ENCODE results near the gene NUBP2. TPM values are rescaled to one million over a fixed set of nuclear protein-coding genes. Genes with fewer than 3 reads are reported as not detected.

Gene NUBP2
- total and polyA plus RNA-seq, 10 of the 15 experiments (the other 5 are each of a cell fraction or from before 2014, with no cell fraction given), result 1.9 to 129 (median 51.7) TPM

GRCh38 chr16:1826691-1827573, 44.2 kb downstream of the NUBP2 start, which contains the start of the genes FAHD1 and HAGH (continued):
- TF ChIP-seq HSF1 (IDR thresholded peaks at IDR 0.05; ENCODE audit: low read depth, low read length), result no peak
- TF ChIP-seq KLF5 (IDR thresholded peaks at IDR 0.05; ENCODE audit: partially characterized antibody), result peak; percentile 77
- TF ChIP-seq JUND (IDR thresholded peaks at IDR 0.05; ENCODE audit: low read depth, low read length), result no peak
- peak; percentile 53 to 67; a peak in 3 of 4 replicates for TF ChIP-seq IKZF2 (IDR thresholded peaks at IDR 0.05)
- TF ChIP-seq BHLHE40 (IDR thresholded peaks at IDR 0.05; ENCODE audit: borderline replicate concordance in 1 of 2, low read depth in 2 of 2, low read length in 1 of 2), result peak in 1 of 2 experiments; percentile 89; a peak in 2 of 4 replicates
- TF ChIP-seq FOS (IDR thresholded peaks at IDR 0.05; ENCODE audit: borderline replicate concordance, extremely low read depth, insufficient read length), result peak; percentile 69
- TF ChIP-seq MEF2B (IDR thresholded peaks at IDR 0.05; ENCODE audit: partially characterized antibody, poor library complexity, severe bottlenecking), result no peak
- TF ChIP-seq POLR2AphosphoS5 (IDR thresholded peaks at IDR 0.05; ENCODE audit: low read length), result peak; percentile 84; the same call in 1 of the 2 replicates
- no peak for TF ChIP-seq ATF2 (IDR thresholded peaks at IDR 0.05; ENCODE audit: low read length)
- TF ChIP-seq DPF2 (IDR thresholded peaks at IDR 0.05), result peak; percentile 64; the same call in 1 of the 2 replicates
- peak; percentile 99 for TF ChIP-seq USF1 (IDR thresholded peaks at IDR 0.05; ENCODE audit: borderline replicate concordance, extremely low read length, insufficient read depth, low read depth, low read length)
- 0 out of 2 replicates have a peak, but pooled peaks have one; percentile 36 for TF ChIP-seq ZNF24 (IDR thresholded peaks at IDR 0.05)
- peak; percentile 60; the same call in 1 of the 2 replicates for TF ChIP-seq GATAD2B (conservative IDR thresholded peaks at IDR 0.05; ENCODE audit: low read depth)
- no peak for TF ChIP-seq BCLAF1 (IDR thresholded peaks at IDR 0.05)
- TF ChIP-seq PBX3 (IDR thresholded peaks at IDR 0.05; ENCODE audit: insufficient replicate concordance, low read depth, low read length), result peak; percentile 71
- TF ChIP-seq MEF2A (IDR thresholded peaks at IDR 0.05; ENCODE audit: insufficient read depth, low read depth, low read length), result no peak
- no peak; the same call in 1 of the 2 replicates for TF ChIP-seq SMAD5 (IDR thresholded peaks at IDR 0.05; ENCODE audit: low read depth)
- TF ChIP-seq NR2C1 (IDR thresholded peaks at IDR 0.05), result peak; percentile 51; the same call in 1 of the 2 replicates
- TF ChIP-seq IRF3 (IDR thresholded peaks at IDR 0.05), result peak; percentile 48; the same call in 1 of the 2 replicates
